Kasumi-1 (cell line): Measurements from ENCODE around the gene HRH1.

Experiments used
- DNase-seq, 2 experiments: peaks; one replicate each; lab custom pipeline; 2025; lab: John Stamatoyannopoulos, UW

HRH1 gene

DNA sequence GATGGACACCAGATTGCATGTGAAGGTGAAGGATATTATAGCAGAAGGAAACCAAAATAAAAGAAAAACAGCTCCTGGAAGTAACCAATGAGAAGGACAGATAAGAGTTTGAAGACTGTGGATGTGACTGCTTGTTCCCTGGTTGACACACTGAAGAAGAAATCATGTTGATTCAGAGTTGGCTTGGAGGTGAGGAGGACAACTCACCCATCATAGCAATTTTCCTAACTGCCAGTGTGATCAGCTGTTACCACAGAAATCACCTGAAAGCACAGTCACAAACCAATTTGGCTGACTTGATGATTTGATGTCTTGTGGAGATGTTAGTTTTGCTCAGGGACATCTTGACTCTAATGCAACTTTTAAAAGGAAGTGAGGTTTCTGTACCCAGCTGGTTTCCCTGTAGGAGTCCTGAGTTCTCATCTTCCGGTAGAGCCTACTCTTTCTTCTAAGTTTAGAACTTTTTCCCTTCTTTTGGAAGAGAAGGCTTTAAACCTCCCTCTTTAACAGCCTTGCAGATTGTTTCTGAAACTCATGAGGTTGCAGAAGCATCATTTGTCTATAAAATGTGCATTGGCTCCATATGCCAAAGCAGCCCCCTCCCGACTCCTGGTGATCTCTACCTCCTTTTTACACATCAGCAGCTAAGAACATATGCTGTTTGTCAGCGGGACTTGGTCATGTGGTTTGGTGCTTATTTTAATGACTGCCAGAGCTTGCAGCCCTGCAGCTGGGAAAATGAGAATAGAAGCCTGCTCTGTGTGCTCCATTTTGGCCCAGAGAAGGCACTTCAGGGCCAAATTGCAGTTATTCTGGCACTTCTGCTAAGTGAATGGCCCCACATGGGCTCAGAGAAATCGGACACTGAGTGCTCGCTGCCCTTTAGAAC lies 128.2 kb downstream of the HRH1 start:
- no peak for DNase-seq

DNA sequence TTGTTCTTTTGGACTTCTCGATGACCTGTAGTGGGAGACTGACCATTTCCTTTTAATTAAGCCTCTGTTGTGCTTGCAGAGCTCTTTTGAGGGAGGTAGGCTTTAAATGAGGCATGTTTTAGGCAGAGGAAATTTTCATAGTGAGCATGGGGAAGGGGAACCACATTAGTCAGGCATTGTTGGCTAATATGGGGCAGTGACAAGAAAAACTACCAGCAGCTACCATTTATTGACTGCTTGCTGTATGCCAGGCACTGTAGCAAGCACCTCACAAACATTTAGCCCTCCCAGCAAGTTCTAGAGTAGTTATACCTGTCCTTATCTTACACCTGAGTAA lies 128.8 kb downstream of the HRH1 start:
- DNase-seq: no peak

DNA sequence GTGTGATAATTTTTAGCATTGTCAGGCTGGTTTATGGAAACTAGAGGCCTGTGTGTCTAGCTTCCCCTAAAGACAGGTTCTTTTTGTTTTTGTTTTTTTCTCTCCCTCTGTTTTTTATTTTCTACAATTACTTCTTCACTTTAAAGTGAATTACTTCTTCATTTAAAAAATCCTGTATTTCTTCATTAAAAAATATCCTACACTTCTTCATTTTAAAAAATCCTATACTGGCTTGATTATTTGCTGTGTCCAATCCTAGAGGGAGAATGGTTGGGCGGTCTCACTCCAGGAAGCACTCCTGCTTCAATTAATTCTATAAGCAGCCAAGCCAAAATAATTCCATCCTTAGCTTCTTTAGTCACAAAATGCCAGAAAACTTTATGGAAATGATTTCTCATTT lies 129.7 kb downstream of the HRH1 start:
- no peak for DNase-seq

DNA sequence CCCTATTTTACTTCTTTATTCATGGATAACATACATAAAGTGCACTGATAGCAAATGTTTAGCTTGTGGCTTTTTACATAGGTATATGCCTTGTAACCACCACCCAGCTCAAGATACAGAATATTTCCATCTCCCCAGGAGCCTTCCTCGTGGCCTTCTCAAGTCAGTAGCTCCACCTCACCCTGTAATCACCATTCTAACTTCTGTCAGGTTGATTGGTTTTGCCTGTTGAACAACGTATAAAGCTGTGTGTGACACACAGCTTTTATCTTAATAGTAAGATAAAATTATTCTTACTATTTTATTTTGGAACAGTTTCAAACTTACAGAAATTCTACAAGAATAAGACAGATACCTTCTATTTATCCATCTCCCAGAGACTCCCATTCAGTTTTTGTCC lies 131.2 kb downstream of the HRH1 start:
- no peak for DNase-seq

DNA sequence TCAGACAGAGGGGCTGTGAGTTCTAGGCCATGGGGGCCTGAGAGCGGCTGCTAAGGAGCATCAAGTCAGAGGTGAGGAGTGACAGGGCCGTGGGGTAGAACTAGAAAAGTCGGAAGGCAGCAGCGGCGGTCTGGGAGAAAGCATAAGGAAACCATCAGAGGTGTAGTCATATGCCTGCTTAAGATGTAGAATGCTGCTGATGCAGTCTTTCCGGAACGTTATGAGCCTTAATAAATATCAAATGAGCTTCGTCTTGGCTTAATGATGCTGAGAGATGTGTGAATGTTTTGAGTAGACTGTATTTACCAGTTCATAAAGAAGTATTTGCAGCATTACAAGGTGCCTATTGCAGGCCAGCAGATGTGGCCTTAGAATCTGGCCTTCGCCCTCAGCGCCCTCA lies 133.1 kb downstream of the HRH1 start:
- DNase-seq: no peak

DNA sequence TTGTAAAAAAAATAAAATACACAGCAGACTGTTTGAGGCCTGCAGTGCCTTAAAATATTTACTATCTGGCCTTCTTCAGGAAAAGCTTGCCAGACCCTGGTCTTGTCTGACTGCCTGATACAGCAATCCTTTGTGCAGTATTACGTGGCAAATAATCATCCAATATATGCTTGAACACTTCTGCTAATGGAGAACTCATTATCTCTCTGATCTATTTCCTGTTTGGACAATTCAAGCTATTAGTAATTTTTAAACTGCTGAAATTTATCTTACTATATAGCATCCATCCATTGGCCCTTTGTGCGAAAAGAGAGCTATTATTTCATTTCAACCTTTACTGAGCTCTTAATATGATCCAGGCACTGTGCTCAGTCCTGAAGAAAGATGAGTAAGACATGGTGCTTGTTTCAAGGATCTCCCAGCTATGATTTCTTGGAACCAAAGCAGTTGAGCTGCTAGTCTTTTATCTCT lies 133.8 kb downstream of the HRH1 start:
- DNase-seq: peak in 1 of 2 experiments; percentile 49

DNA sequence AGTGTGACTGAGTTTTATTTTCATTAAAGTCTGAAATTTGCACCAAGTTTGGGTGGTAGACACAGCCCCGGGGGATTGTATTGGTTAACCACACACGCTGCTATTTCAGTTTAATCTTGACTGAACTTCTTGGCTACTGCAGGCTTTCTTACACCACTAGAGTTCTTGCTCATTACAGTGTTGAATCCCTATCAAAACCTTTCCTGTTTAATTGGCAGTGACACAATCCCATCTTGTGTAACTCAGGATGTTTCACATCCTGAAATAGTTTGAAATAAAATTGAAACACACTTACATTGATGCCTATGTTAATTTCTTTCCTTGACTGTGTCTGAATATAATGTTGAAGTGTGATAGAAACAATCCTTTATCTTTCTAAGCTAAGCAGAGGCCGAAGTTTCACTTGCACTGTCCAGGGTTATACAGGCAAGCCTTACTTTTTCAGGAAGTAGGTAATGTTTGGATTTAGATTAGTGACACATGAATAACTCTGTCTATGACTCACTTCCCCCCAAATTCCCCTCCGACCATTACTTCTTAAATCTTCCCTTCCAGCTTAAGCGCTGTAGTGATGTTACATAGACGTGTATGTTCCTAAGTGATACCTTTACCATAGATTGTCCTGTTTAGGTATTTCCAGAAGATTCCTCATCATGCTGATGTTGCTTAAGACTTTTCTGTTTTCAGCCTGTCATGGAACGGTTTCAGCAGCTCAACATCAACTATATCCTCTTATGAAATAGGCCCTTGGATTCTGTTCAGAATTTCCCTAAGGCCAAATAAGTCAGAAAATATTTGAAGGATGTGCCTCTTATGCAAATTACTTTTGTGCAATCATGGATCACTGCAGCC lies 134.7 kb downstream of the HRH1 start:
- peak; percentile 79 to 81 for DNase-seq

DNA sequence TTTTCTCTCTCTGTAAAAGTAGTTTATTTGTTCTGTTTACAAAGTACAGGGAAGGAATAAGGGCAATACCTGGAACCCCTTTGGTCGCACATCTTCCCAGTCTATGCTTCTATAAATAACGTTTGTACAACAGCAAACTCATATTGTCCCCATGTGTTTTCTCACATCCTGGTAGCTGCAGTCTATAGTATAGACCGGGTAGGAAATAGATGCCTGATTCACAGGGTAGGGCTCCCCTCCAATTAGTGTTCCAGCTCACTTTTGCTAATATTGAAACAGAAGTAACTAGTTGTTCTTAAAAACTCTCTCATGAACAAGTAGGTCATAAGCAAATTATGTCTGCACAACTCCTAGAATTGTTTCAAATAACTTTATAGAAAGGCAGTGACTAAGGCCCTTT lies 135.6 kb downstream of the HRH1 start:
- DNase-seq: no peak

DNA sequence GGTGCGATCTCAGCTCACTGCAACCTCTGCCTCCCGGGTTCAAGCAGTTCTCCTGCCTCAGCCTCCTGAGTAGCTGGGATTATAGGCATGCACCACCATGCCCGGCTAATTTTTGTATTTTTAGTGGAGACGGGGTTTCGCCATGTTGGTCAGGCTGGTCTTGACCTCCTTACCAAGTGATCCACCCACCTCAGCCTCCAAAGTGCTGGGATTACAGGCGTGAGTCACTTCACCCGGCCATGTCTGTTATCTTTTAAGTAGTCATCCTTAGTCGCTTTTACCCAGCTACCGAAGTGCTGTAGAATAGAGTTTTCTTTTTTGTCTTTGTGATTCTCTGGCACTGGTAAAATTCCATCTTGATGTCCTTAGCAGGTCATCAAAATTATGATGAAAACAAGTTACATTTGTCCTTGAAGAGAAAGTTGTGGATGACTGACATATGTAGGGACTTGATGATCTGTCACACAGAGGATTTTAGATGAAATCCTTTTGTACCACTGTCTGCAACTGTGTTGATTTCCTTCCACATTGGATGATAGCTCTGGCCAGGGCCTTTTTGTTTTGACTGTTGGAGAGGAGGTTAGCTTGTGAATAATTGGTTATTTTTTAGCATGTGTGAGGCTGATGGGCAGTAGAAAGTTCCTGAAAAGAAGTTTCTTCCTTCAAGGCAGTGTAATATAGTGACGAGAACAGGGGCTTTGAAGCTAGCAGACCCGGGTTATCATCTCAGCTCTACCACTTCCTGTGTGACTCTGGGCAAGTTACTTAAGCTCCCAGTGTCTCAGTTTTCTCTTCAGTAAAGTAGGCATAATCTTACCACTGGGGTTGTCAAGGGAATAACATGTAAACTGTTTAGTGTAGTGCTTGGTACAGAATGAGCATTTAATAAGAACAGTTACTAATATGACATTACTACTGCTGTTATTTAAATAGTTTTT lies 136.7 kb downstream of the HRH1 start:
- DNase-seq: peak; percentile 54

DNA sequence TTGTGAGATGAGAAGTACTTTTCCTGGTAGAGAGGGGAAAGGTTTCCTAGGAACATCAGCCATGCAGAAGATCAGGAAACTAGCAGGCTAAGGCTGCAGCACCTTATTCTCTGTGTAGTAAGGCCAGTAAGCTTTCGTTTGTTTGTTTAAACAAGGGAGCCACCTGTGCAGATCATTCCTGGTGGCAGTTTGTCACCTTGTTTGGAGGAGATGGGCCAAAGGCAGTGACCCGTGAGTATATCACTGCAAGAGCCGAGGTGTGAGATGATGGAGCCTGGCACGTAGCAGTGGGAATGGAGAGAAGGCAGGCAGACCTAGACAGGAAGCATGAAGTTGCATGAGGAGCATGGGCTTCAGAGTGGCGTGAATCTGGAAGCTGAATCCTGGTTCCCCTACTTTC lies 137.5 kb downstream of the HRH1 start:
- DNase-seq: no peak

DNA sequence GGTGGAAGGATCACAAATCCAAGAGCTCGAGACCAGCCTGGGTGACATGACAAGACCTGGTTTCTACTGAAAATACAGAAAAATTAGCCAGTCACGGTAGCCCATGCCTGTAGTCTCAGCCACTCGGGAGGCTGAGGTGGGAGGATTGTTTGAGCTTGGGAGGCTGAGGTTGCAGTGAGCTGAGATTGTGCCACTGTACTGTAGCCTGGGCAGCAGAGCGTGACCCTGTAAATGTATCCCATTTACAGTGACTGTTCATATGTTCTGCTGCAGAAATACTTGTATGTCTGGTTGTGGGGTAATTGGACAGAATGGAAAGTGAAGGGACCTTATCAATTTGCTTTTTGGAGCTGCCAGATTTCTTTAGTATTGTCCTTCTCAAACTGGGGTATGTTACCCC lies 142.8 kb downstream of the HRH1 start:
- no peak for DNase-seq

DNA sequence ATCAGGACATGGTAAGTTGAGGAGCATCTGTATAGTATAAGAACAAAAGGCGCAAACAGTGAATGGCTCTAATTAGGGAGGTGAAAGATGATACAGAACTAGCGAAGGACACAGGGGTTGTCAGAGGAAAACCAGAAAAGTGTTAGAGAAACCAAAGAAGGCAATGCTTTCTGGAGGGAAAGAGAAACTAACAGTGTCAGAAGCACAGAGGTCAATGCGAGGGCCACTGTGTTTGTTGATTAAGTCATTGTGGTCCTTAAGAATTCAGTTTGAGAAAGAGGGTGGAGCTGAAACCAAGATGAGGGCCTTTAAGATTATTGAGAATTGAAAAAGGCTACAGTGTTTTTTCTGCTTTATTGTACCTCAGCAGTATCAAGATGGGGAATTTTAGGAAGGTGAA lies 146.7 kb downstream of the HRH1 start:
- no peak for DNase-seq

DNA sequence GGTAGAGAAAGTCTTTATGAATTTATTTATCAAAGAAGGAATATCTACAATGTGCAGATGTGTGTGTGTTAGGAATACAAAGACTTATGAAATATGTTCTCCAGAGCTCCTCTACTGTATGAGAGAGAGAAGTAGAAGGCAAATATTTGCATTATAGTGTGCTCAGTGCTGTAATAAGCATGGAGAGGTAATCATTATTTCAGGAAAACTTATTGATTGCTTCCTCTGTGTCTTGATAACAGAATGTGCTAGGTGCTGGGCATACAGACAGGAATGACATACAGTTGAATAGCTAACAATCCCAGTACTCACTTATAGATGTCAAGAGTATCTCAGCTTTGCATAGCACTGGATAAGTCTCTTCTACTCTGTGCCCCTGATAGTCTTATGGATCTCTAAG lies 148.2 kb downstream of the HRH1 start:
- DNase-seq: no peak

DNA sequence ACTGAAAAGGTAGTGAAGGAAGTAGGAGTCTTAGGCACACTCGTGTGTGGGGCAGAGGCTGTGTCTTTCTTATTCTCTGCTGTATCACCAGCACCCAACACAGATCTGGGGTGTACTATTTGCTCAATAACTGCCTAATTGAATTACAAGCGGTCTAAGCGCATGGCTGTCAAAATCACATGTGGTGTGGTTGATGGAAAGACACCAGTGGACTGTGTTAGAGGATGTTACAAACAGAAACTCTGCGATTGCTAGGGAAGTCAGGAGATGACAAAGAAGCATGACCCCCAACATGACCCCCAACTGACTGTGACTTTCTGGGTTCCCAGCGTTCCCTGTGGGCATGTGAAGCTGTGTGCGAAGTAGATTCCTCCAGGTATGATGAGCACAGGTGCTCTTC lies 149.9 kb downstream of the HRH1 start:
- no peak for DNase-seq

DNA sequence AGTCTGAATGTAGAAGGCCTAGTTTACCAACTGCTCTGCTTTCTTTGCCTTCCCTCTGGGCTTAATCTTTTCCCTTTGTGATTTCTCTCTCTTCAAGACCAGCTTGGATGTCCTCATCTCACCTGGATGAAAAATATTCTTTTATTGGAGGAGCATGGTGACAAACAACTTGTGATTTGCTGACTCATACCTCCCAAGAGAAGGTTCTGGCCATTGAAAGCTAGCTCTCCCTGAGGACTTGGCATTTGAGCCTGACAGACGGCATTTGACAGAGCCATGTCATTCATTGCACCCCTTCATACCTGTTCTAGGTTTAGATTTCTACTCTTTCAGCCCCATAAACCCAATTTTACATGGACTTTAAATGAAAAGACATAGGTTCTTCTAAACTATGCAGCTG lies 151.2 kb downstream of the HRH1 start:
- no peak for DNase-seq

DNA sequence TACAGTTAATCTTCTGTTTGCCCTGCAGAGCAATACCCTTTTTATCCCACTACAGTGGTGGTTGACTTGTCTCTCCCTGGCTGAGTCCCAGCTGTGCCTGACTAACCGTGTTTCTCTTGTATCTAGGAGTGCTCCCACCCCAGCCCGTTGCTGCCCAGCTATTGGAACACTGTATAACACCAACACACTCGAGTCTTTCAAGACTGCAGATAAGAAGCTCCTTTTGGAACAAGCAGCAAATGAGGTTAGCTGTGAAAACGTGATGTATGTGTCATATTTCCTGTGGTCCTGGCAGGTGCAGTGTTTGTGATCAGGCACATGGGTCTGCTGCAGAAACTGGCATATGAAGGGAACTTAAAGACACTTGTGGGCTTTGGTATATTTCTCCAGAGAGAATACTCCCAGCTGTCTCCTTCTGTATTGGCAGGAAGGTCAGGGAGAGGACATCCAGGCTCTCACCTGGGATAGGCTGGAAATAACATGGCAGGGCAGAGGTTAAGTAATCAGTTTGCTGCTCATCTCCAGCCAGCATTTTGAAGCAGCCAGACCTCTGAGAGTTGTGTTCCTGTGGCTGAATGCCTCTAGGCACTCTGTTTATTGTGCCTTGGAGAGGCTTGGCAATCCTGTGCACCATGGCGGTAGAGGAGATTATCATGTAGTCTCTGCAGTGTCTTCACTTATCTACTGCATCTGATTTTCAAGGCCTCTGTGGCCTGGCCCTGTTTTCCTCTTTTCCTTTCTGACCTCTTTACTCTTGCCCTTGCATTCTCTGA lies 152.7 kb downstream of the HRH1 start:
- peak in 1 of 2 experiments; percentile 28 for DNase-seq

DNA sequence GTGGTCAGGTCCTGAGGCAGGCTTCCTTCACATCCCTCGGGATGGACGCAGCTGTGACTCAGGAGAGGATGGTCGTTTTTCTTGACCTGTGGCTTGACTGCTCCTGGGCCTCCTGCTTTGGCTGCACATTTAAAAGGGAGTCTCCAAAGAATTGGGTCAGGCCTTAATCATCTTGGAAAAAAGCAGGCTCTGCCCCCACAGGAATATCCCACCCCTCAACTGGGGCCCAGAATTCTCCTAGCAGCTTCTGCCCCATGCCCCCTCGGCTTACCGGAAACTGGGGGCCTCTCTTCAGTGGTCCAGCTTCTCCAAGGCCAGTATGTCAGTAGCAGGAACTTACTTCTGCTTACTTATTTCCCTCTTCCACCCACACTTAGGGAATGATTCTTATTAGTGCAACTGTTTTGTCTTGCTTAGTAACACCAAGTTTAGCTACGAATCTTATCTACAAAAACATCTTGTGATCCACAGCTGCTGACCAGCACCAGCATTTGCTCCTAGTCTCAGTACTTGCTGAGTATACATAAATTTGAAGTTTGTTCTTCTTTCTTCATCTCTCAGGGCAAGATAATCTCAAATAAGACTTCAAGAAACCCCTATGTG lies 153.6 kb downstream of the HRH1 start:
- DNase-seq: no peak

DNA sequence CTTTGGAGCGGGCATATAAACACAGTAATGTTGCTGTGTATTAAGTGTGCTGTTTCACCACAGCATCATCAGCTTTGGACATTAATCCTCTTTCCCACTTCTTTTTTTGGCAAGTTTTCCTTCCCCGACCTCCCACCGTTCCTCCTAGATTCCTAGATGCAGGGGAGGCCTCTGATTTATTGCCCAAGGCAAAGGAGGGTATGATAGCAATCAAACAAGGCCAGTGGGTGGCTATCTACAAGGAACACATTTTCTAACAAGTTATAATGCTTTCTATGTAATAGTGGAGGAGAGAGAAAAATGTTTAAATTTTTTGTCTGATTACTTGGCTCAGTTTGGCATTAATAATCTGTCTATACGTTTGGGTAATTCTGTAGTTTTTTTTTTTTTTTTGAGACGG lies 156.0 kb downstream of the HRH1 start:
- no peak for DNase-seq

DNA sequence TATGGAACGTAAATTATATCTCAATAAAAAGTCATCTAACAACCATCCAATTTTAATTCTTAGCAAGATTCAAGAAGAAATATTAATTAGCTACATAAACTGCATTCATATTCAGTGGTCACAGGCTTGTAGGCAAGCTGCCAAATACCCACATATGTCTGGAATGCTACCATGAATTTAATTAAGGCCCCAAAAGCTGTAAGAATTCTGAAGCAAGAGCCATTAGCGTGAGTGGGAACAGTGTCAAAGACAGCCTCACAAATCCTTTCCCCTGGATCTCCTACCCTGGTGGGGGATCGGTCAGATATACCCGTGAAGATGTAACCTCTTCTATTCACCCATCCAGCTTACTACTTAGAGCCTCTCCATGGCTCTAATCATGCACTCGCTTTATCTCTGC lies 157.9 kb downstream of the HRH1 start:
- DNase-seq: no peak
